Measurements from ENCODE around the gene CD40LG. TPM values are rescaled to one million over a fixed set of nuclear protein-coding genes. Genes with fewer than 3 reads are reported as not detected.

Gene CD40LG
- total RNA-seq, 1 donor from 2014 or later = 2.1 TPM

DNA sequence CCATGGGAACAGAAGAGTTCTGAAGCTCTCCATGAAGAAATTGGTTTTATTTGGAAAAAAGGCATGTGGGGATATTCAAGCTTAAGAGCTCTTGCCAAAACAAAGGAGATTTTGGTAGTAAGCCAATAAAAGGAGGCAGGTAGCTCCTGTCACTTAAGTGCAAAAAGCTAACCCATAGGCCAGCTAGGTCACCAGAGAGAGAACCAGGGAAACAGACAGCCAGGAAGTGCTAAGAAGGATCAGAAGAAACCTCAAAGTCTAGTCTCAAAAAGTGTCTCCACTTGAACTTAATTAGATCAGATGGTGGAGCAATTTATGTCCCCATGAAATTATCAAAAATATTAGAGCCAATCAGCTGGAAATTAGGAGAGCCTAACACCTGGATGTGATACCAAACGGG, 49.2 kb downstream of the CD40LG start:
- no peak for DNase-seq (ENCODE audit: low spot score)

- no peak for DNase-seq (ENCODE audit: low spot score)
These were observed 60.4 kb downstream of the CD40LG start for GRCh38 chrX:136708348-136708747.

Other genes with a start within 250 kb of the CD40LG start
- not detected for gene BRS3, start 160.2 kb upstream of the CD40LG start, total RNA-seq
- 35.8 TPM for gene HTATSF1, start 150.6 kb upstream of the CD40LG start, total RNA-seq
- 0.78 TPM for gene VGLL1, start 115.9 kb upstream of the CD40LG start, total RNA-seq
- 18.9 TPM for gene ARHGEF6, start 132.8 kb downstream of the CD40LG start, total RNA-seq
- gene RBMX, start 232.6 kb downstream of the CD40LG start, total RNA-seq = 109 TPM

Measured in mucosa of gallbladder (tissue), 1 donor.